ENCODE data around the gene MIEF1. TPM values are rescaled to one million over a fixed set of nuclear protein-coding genes. Genes with fewer than 3 reads are reported as not detected.

The MIEF1 gene
- total and polyA plus RNA-seq, 2 donors (not counting 1 experiment from before 2014, with no cell fraction given), result 9.8 to 37.2 TPM

DNA sequence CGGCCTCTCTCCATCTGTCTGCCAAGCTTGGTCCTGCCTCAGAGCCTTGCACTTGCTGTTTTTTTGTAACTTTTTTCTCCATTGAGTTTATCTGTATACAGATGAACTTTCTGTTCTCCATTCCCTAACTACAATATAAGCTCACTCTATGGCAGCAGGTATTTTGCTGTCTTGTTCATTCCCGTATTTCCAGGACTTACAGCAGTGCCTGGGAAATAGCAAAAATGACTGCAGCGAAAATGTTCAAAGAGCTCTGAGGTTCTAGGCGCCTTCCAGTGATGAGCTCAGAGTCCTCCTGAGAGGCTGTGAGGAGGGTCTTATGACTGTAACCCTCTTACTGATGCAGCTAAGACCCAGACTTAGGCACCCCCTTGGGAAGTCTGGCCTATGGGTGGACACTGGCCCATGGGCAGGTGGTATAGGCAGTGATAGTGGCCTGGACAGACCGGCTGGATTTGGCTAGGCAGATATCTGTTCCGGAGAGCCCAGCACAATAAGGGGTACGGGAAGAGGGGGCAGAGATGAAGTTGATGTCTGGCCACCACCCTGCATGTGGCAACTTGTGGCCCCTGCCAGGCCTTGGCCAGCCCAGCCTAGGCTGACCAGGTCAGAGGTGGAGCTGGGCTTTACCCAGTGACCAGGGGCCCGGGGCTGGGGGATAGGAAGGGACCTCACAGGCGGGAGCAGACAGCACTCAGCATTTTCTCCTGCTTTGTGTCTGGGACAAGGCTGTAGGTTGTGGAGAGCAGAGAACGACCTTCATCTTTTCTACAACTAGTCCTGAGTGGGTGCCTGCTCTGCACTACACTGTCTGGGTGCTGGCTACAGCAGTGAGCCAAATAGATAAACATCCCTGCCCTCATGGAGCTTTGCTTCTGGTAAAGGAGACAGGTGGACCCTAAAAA, 22.9 kb downstream of the MIEF1 start:
- Histone ChIP-seq H3K36me3 (replicated peaks in 1 of 2; ENCODE audit: control extremely low read depth in 1 of 2, control insufficient read depth in 1 of 2, extremely low read depth in 1 of 2, insufficient read depth in 2 of 2, low read length in 1 of 2) (peaks cover 0 to 62% of the 10 kb centered on the region in 2 experiments), H3K9me3 (ENCODE audit: control extremely low read depth in 1 of 3, control insufficient read depth in 2 of 3, insufficient read depth in 1 of 3, low read length in 2 of 3) (peaks cover 0 to 7% (median 0%) of the 10 kb centered on the region in 3 donors), H4K20me1 (ENCODE audit: control insufficient read depth, insufficient read depth, low read length, poor library complexity, severe bottlenecking) (peaks cover 79% of the 10 kb centered on the region), H3K4me1 (ENCODE audit: control insufficient read depth in 2 of 2, insufficient read depth in 2 of 2, low read length in 2 of 2) (peaks cover 58 to 81% of the 10 kb centered on the region in 2 donors), H3K4me3 (ENCODE audit: control extremely low read depth in 1 of 5, extremely low read depth in 1 of 5, insufficient read depth in 1 of 5, low read depth in 2 of 5, low read length in 4 of 5) (no peak overlapping the region), H3K79me2 (ENCODE audit: control insufficient read depth, insufficient read depth, low read length) (peaks cover 80% of the 10 kb centered on the region), H3K27me3 (replicated peaks in 1 of 4; ENCODE audit: control extremely low read depth in 1 of 4, control insufficient read depth in 3 of 4, insufficient read depth in 4 of 4, low read length in 3 of 4) (no peaks in the 10 kb centered on the region), H3K4me2 (replicated peaks; ENCODE audit: low read depth, low read length, poor library complexity, severe bottlenecking) (no peak overlapping the region), H3K9ac (ENCODE audit: low read length) (no peak overlapping the region), H3K27ac (ENCODE audit: low read length in 2 of 2) (peak overlapping the region in 1 of 2 donors; percentile 57), H2AFZ (ENCODE audit: insufficient read depth, low read depth, low read length, poor library complexity, severe bottlenecking) (no peak overlapping the region)
- intact Hi-C loops (cut with micrococcal nuclease), result loop anchor here (10.0 kb wide), 1 partner anchor 650 kb away; the partner anchor contains the start of gene CBX6
- H3K4me3 Mint-ChIP-seq, result peak overlapping the region; percentile 56
- ATAC-seq (ENCODE audit: low read depth), result no peak
- CTCF ChIA-PET, result interaction anchor here (0.6 to 6.9 kb wide), 7 partner anchors 13 to 685 kb away, joined by 3 to 166 read pairs (median 4); partner anchors contain the start of gene TAB1
- TF ChIP-seq, protein P1, sequence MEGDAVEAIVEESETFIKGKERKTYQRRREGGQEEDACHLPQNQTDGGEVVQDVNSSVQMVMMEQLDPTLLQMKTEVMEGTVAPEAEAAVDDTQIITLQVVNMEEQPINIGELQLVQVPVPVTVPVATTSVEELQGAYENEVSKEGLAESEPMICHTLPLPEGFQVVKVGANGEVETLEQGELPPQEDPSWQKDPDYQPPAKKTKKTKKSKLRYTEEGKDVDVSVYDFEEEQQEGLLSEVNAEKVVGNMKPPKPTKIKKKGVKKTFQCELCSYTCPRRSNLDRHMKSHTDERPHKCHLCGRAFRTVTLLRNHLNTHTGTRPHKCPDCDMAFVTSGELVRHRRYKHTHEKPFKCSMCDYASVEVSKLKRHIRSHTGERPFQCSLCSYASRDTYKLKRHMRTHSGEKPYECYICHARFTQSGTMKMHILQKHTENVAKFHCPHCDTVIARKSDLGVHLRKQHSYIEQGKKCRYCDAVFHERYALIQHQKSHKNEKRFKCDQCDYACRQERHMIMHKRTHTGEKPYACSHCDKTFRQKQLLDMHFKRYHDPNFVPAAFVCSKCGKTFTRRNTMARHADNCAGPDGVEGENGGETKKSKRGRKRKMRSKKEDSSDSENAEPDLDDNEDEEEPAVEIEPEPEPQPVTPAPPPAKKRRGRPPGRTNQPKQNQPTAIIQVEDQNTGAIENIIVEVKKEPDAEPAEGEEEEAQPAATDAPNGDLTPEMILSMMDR (IDR thresholded peaks at IDR 0.05), result no peak
- TF ChIP-seq EZH2 (IDR thresholded peaks at IDR 0.05; ENCODE audit: borderline replicate concordance, insufficient read depth, low read depth, low read length, poor library complexity, severe bottlenecking), result no peak
- H3K4me1 Mint-ChIP-seq, result peaks cover 80% of the 10 kb centered on the region
- no peak for DNase-seq
- H3K9me3 Mint-ChIP-seq (ENCODE audit: insufficient read depth), result no peaks in the 10 kb centered on the region
- no peaks in the 10 kb centered on the region for H3K27me3 Mint-ChIP-seq
- POLR2A ChIA-PET, result interaction anchor here (1.3 kb wide), 1 partner anchor 519 kb away, joined by 4 read pairs; no protein-coding TSS in a partner anchor
- WGBS (ENCODE audit: insufficient coverage), result 95% methylated on average over 5 of the region's 10 CpGs
- peak overlapping the region; percentile 86 for H3K27ac Mint-ChIP-seq

DNA sequence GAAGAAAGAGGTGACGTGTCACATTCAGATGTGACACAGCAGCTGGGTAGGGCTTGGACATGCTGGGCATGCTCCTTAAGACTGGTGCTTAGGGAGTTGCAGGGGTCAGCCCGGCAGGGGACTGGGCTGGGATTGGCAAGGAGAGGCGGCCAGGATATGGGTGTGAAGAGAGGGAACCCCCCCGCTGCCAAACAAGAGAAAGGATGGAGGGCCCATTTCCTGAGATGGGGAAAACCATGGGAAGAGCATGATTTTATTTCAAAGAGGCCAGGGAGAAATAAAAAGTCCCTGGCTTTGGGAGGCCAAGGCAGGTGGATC, 23.5 kb downstream of the MIEF1 start:
- Histone ChIP-seq H3K9me3 (ENCODE audit: control extremely low read depth in 1 of 3, control insufficient read depth in 2 of 3, insufficient read depth in 1 of 3, low read length in 2 of 3) (peaks cover 0 to 7% (median 0%) of the 10 kb centered on the region in 3 donors), H3K79me2 (ENCODE audit: control insufficient read depth, insufficient read depth, low read length) (peaks cover 84% of the 10 kb centered on the region), H3K27ac (ENCODE audit: low read length in 2 of 2) (peak overlapping the region in 1 of 2 donors; percentile 85), H3K4me1 (ENCODE audit: control insufficient read depth in 2 of 2, insufficient read depth in 2 of 2, low read length in 2 of 2) (peaks cover 64 to 87% of the 10 kb centered on the region in 2 donors), H3K4me2 (replicated peaks; ENCODE audit: low read depth, low read length, poor library complexity, severe bottlenecking) (no peak overlapping the region), H3K27me3 (replicated peaks in 1 of 4; ENCODE audit: control extremely low read depth in 1 of 4, control insufficient read depth in 3 of 4, insufficient read depth in 4 of 4, low read length in 3 of 4) (no peaks in the 10 kb centered on the region), H3K36me3 (replicated peaks in 1 of 2; ENCODE audit: control extremely low read depth in 1 of 2, control insufficient read depth in 1 of 2, extremely low read depth in 1 of 2, insufficient read depth in 2 of 2, low read length in 1 of 2) (peaks cover 0 to 67% of the 10 kb centered on the region in 2 experiments), H4K20me1 (ENCODE audit: control insufficient read depth, insufficient read depth, low read length, poor library complexity, severe bottlenecking) (peaks cover 82% of the 10 kb centered on the region), H3K4me3 (ENCODE audit: control extremely low read depth in 1 of 5, extremely low read depth in 1 of 5, insufficient read depth in 1 of 5, low read depth in 2 of 5, low read length in 4 of 5) (no peak overlapping the region), H2AFZ (ENCODE audit: insufficient read depth, low read depth, low read length, poor library complexity, severe bottlenecking) (no peak overlapping the region), H3K9ac (ENCODE audit: low read length) (no peak overlapping the region)
- intact Hi-C loops (cut with micrococcal nuclease), result loop anchor here (10.0 kb wide), 1 partner anchor 651 kb away; the partner anchor contains the start of gene CBX6
- POLR2A ChIA-PET, result no interaction called here
- TF ChIP-seq, protein P1 (IDR thresholded peaks at IDR 0.05), result no peak
- TF ChIP-seq EZH2 (IDR thresholded peaks at IDR 0.05; ENCODE audit: borderline replicate concordance, insufficient read depth, low read depth, low read length, poor library complexity, severe bottlenecking), result no peak
- no peaks in the 10 kb centered on the region for H3K9me3 Mint-ChIP-seq (ENCODE audit: insufficient read depth)
- no peak for DNase-seq
- 96% methylated on average over 4 of the region's 4 CpGs for WGBS (ENCODE audit: insufficient coverage)
- H3K4me1 Mint-ChIP-seq, result peaks cover 84% of the 10 kb centered on the region
- CTCF ChIA-PET, result interaction anchor here (0.8 to 6.9 kb wide), 4 partner anchors 31 to 182 kb away, joined by 3 to 166 read pairs (median 5); partner anchors contain the start of gene TAB1
- no peak for ATAC-seq (ENCODE audit: low read depth)
- peak overlapping the region; percentile 56 for H3K4me3 Mint-ChIP-seq
- peak overlapping the region; percentile 86 for H3K27ac Mint-ChIP-seq
- no peaks in the 10 kb centered on the region for H3K27me3 Mint-ChIP-seq

All from B cell (primary cell).